NCI-H2196 treated with DMSO at 0.1 percent for 48 hours (cell line): Measurements from ENCODE around the gene LRRC9.
"Not testable (repeated sequence)": the region's sequence is repeated elsewhere in the genome, so short reads cannot be mapped to it uniquely, and the experiment has no call there.

Experiments
- DNase-seq: peaks from one replicate; lab custom pipeline; 2025; ENCODE audit not compliant: unreplicated experiment; lab: John Stamatoyannopoulos, UW

LRRC9 gene

DNA sequence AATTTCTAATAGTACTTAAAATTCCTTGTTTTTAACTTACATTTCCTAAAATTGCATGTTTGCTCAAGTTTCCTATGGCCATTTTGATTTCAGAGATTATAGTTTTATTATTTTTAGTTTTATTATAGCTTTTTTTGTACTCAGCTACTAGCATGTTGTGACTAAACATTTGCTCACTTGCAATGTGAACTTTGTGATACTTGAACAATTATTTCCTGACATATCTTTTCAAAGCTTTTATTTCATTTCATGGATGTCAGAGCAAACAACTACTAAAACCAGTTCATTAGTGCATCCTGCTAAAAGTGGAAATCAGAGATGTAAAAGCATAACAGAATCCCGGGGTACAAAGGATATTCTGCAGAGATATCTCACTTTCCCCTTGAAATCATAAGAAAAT lies 138.1 kb downstream of the LRRC9 start:
- DNase-seq = no peak

DNA sequence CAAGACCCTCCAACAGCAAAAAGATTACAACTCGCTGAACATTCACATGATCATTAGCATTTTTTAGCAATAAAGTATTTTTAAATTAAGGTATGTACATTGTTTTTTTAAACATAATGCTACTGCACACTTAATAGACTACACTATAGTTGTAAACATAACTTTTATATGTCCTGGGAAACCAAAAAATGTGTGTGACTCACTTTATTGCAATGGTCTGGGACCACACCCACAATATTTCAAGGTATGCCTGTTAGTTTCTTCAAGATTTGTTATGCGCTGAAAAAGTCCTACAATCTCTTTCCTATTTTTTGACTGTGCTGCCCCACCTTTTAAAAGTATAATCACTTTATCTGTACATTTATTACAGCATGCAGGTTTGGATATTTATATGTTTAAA lies 141.4 kb downstream of the LRRC9 start:
- no peak for DNase-seq

- no peak for DNase-seq
Observed at GRCh38 chr14:60064491-60065072, 144.6 kb downstream of the LRRC9 start.

DNA sequence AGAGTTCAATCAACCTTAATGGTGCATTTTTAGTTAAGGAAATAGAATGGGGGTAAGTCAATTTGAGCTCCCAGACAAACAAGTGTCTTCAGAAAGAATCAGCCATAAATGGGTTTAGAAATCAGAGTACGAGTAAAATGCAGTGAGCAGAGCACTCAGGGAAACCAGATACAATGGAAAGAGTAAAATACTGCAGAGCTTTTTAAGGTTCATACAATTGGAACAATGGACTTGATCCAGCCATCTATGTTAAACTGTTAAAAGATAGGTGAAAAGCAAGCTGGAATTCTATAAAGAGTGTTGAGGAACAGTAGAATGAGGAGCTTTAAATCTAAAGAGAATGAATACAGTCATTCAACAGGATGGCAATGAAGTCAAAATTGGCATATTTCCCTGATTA lies 147.9 kb downstream of the LRRC9 start:
- DNase-seq = no peak

GRCh38 chr14:60079723-60080122 lies 159.8 kb downstream of the LRRC9 start:
- DNase-seq = no peak

DNA sequence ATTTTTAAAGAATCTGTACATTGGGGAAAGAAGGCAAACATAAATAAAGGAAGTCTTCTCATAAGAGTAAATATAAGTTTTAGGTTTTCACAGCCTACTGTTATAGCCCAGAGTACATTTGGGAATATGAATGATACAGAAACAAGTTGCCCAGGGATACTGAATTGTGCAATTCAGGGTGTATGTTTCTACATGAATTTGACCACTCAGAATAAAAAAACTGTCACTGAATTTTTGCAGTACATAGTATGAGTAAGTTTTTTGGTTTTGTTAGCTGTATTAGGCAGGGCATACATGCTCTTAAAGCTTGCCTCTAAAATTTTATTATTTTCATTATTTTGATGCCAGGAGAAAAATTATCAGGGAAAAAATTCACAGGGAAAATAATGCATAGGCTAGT lies 165.1 kb downstream of the LRRC9 start:
- DNase-seq = no peak

DNA sequence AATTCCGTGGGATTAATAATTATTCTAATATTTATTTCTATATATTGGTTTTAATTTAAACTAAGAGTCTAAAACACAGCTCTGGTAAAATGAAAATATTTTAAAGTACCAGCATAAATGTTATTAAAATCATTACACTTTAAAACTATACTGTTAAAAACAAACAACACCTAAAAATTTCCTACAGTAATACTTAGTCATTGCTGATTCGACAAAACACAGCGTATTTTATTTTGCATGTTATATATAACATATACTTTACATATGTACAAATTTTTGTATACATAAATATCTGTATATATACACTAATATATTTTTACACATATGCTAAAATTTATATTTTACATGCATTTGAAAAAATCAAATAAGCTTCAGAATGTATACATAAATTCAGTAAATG lies 165.7 kb downstream of the LRRC9 start:
- DNase-seq = no peak

GRCh38 chr14:60087668-60088067 lies 167.7 kb downstream of the LRRC9 start:
- no peak for DNase-seq

GRCh38 chr14:60089221-60089620 lies 169.3 kb downstream of the LRRC9 start:
- DNase-seq = no peak

DNA sequence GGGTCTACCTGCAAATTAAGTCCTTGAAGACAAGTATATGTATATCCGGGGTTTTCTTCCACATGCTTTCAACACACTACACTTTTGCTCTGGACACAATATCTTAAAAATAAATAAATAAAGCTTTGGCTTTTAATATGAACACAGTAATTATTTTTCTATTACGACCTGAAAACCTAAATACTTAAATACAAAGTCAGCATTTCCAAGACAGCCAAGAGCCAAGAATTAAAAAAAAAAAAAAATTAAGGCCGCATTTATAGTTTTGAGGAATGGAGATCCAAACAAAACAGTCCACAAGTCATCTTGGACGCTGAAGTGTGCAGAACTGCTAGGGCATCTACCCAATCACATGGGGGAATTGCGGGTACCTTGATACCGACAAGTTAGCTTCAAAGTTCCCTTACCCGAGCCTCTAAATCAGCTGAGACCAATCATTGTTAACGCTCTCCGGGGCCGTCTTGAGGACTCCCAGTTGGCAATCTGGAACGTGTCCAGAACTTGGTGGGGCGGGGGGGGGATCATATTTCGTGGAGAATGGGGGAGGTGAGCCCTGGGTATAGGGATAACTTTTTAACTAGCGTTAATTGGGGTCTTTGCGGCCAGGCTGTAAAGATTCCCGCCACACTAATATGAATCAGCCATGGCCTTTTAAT lies 171.0 kb downstream of the LRRC9 start:
- peak; percentile 36 for DNase-seq

- peak; percentile 98 for DNase-seq
Observed at GRCh38 chr14:60091550-60092525, 171.9 kb downstream of the LRRC9 start, which contains the start of gene PCNX4. TSS of gene PCNX4 (plus strand) at chr14:60091923. CDS start at chr14:60107639, 15,716 bp downstream.

DNA sequence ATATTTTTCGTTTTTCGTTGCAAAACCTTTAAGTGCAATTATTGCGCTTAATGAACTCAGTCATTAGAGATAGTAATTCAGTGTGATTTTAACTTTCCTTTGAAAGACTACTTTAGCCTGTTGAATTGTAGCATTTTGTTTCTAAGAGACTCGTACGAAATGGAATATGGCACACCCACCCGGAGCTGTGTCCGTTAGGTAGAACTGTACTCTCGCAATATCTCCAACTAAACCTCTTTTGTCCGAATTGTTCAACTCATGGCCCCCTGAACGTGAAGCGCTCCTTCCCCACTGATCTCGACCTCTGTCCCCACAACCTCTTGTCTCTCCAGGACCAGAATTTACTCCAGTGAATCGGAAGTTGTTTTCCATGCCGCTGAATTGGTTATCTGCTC lies 172.6 kb downstream of the LRRC9 start:
- DNase-seq = no peak

GRCh38 chr14:60093080-60093479 lies 173.1 kb downstream of the LRRC9 start:
- no peak for DNase-seq

DNA sequence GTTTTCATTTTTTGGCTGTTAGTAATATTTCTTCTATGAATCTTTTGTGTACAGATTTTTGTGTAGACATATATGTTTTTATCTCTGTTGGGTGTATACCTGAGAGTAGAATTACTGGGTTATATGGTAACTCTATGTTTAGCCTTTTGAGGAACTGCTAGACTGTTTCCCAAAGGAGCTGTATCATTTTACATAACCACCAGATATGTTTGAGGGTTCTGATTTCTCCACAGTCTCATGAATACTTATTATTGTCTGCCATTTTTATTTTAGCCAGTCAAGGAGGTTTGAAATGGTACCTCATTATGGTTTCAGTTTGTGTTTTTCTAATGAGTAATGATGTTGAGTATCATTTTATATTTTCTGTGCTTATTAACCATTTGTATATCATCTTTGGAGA lies 173.7 kb downstream of the LRRC9 start:
- DNase-seq = no peak

- no peak for DNase-seq
Observed at GRCh38 chr14:60094306-60094897, 174.5 kb downstream of the LRRC9 start.

GRCh38 chr14:60095231-60095630 lies 175.3 kb downstream of the LRRC9 start:
- no peak for DNase-seq

GRCh38 chr14:60095781-60096450 lies 176.0 kb downstream of the LRRC9 start:
- no peak for DNase-seq

GRCh38 chr14:60097974-60098373 lies 178.0 kb downstream of the LRRC9 start:
- DNase-seq = no peak

GRCh38 chr14:60099855-60100254 lies 179.9 kb downstream of the LRRC9 start:
- DNase-seq = not testable (repeated sequence)

DNA sequence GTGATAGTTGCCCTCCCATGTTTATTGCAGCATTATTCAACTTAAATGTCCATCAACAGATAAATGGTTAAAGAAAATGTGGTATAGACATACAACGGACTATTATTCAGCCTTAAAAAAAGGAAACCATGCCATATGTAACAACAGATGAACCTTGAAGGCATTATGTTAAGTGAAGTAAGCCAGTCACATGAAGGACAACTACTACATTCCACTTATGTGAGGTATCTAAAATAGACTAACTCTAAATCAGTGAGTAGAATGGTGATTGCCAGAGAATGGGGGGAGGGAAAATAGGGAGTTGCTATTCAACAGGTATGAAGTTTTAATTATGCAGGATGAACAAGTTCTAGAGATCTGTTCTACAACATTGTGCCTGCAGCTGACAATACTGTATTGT lies 181.8 kb downstream of the LRRC9 start:
- no peak for DNase-seq

DNA sequence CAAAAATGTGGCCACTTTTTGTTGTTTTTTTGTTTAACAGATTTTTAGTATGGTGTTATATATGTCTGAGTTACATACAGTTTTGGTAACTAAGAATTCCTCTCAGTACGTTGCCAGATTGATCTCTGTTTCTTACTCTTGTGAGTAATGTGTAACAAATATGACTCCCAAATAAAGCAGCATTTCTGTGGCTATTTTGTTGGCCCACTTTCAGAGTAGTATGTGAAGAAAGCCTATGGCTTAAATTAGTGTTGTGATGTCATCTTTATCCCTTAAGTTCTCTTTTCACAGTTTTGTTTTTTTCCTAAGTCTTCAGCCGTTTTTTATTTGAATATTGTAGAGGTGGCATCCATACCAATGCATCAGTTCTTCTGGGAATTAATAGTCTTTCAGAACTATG lies 182.4 kb downstream of the LRRC9 start:
- no peak for DNase-seq
